ENCODE results near the gene RABL3. TPM values are rescaled to one million over a fixed set of nuclear protein-coding genes. Genes with fewer than 3 reads are reported as not detected.
A peak's percentile ranks its signal among the peaks of the same experiment; 100 is the strongest.
"Not testable (repeated sequence)": the region's sequence is repeated elsewhere in the genome, so short reads cannot be mapped to it uniquely, and the experiment has no call there.

Gene RABL3
- polyA plus RNA-seq, 5 donors = 21.2 to 31.3 (median 26.9) TPM

GRCh38 chr3:120752230-120752629 is 9.9 kb upstream of the RABL3 start:
- DNase-seq = no peak

GRCh38 chr3:120749843-120750242 is 7.5 kb upstream of the RABL3 start:
- no peak for DNase-seq

GRCh38 chr3:120745466-120745865 is 3.1 kb upstream of the RABL3 start:
- DNase-seq = no peak

GRCh38 chr3:120743556-120744195 is 1.4 kb upstream of the RABL3 start:
- peak in 1 of 2 donors; percentile 6 for DNase-seq

- no peak for DNase-seq
These were observed 591 bp upstream of the RABL3 start for GRCh38 chr3:120742849-120743365.

GRCh38 chr3:120741837-120742197 is 499 bp downstream of the RABL3 start:
- DNase-seq = no peak

- DNase-seq = no peak
These were observed 996 bp downstream of the RABL3 start for GRCh38 chr3:120741320-120741719.

- DNase-seq = not testable (repeated sequence)
These were observed 4.3 kb downstream of the RABL3 start for GRCh38 chr3:120738006-120738405.

- DNase-seq = no peak
These were observed 11.5 kb downstream of the RABL3 start for GRCh38 chr3:120730576-120731542.

- no peak for DNase-seq
These were observed 15.5 kb downstream of the RABL3 start for GRCh38 chr3:120726791-120727190.

GRCh38 chr3:120719167-120719834 is 23.0 kb downstream of the RABL3 start:
- DNase-seq = not testable (repeated sequence)

GRCh38 chr3:120713262-120713661 is 29.1 kb downstream of the RABL3 start:
- no peak for DNase-seq

GRCh38 chr3:120710369-120710768 is 31.9 kb downstream of the RABL3 start:
- DNase-seq = no peak

- no peak for DNase-seq
These were observed 33.9 kb downstream of the RABL3 start for GRCh38 chr3:120708408-120708807.

- no peak for DNase-seq
These were observed 35.4 kb downstream of the RABL3 start for GRCh38 chr3:120706950-120707349.

GRCh38 chr3:120705884-120706582 is 36.3 kb downstream of the RABL3 start:
- DNase-seq = no peak

GRCh38 chr3:120699333-120699732 is 43.0 kb downstream of the RABL3 start:
- no peak for DNase-seq

GRCh38 chr3:120693439-120694171 is 48.7 kb downstream of the RABL3 start:
- DNase-seq = no peak

GRCh38 chr3:120689395-120689794 is 52.9 kb downstream of the RABL3 start:
- DNase-seq = no peak

- no peak for DNase-seq
These were observed 54.2 kb downstream of the RABL3 start for GRCh38 chr3:120688121-120688520.

GRCh38 chr3:120685411-120685810 is 56.9 kb downstream of the RABL3 start:
- DNase-seq = no peak
